ENCODE data around the gene RAB3D. TPM values are rescaled to one million over a fixed set of nuclear protein-coding genes. Genes with fewer than 3 reads are reported as not detected.

RAB3D gene
- total RNA-seq, 1 experiment from 2014 or later = 29.4 TPM

GRCh38 chr19:11384778-11385129, 45.3 kb upstream of the RAB3D start:
- H3K4me3 Mint-ChIP-seq = peak overlapping the region in 1 of 2 experiments; percentile 95; a peak in 3 of 5 replicates
- Histone ChIP-seq H2BK120ac (ENCODE audit: low read depth, low read length, poor library complexity, severe bottlenecking) (no peak overlapping the region), H2AK5ac (ENCODE audit: insufficient read length, low read length) (no peak overlapping the region), H3T11ph (ENCODE audit: low read length) (no peak overlapping the region), H3K27me3 (ENCODE audit: insufficient read depth, low read length) (no peaks in the 10 kb centered on the region), H4K8ac (replicated peaks; ENCODE audit: insufficient read length, low read depth, low read length) (no peak overlapping the region), H2BK5ac (ENCODE audit: insufficient read length, low read length) (no peak overlapping the region), H3K4me1 (ENCODE audit: insufficient read depth, low read length) (no peaks in the 10 kb centered on the region), H3K79me1 (ENCODE audit: insufficient read depth, low read depth, low read length, poor library complexity, severe bottlenecking) (no peaks in the 10 kb centered on the region), H4K5ac (ENCODE audit: insufficient read length, low read depth, low read length) (no peak overlapping the region), H3K23ac (ENCODE audit: insufficient read length, low read depth, low read length) (no peak overlapping the region), H3K14ac (ENCODE audit: insufficient read depth, low read length) (no peak overlapping the region), H3K4me2 (ENCODE audit: insufficient read depth, insufficient read length, low read length) (peak overlapping the region; percentile 86), H3K4ac (ENCODE audit: low read depth, low read length) (no peak overlapping the region), H3K18ac (ENCODE audit: insufficient read length, low read depth, low read length) (no peak overlapping the region), H2BK15ac (ENCODE audit: low read depth, low read length) (no peak overlapping the region), H3K23me2 (ENCODE audit: insufficient read length, low read depth, low read length, poor library complexity, severe bottlenecking) (peaks cover 18% of the 10 kb centered on the region), H3K27ac (ENCODE audit: insufficient read length, low read depth, low read length) (no peak overlapping the region), H4K91ac (ENCODE audit: insufficient read length, low read depth, low read length) (no peak overlapping the region), H2AFZ (ENCODE audit: low read length) (no peak overlapping the region), H2BK20ac (ENCODE audit: low read depth, low read length, poor library complexity, severe bottlenecking) (no peak overlapping the region), H3K9ac (ENCODE audit: extremely low read depth, insufficient read length, low read length) (no peak overlapping the region), H3K79me2 (ENCODE audit: insufficient read depth, low read length) (no peaks in the 10 kb centered on the region), H2BK12ac (ENCODE audit: insufficient read length, low read depth, low read length) (no peak overlapping the region), H3K56ac (ENCODE audit: insufficient read length, low read depth, low read length) (no peak overlapping the region), H4K20me1 (ENCODE audit: control insufficient read depth, insufficient read depth, insufficient read length) (peaks cover 4% of the 10 kb centered on the region), H3K9me3 (ENCODE audit: control insufficient read depth, low read depth, low read length) (no peaks in the 10 kb centered on the region)
- H3K27me3 Mint-ChIP-seq (ENCODE audit: low read depth) = peaks cover 2% of the 10 kb centered on the region; the same call in 1 of the 2 replicates
- no peak overlapping the region for H3K27ac Mint-ChIP-seq
- peaks cover 1 to 5% (median 2%) of the 10 kb centered on the region in 3 experiments; a peak in 5 of 7 replicates for H3K36me3 Mint-ChIP-seq (ENCODE audit: insufficient read depth in 1 of 3, low read depth in 3 of 3)
- peaks cover 9 to 21% of the 10 kb centered on the region in 2 experiments for H3K4me1 Mint-ChIP-seq
- TF ChIP-seq CTCF (conservative IDR thresholded peaks at IDR 0.05) = no peak
- no peak for DNase-seq
- no CpG with 5 or more reads among the region's 5 CpGs for WGBS (ENCODE audit: extremely low coverage, insufficient read length, low lambda C conversion rate)
- no peaks in the 10 kb centered on the region for H3K9me3 Mint-ChIP-seq

Measured in H9 (cell line).